Neural cell (in vitro differentiated cells): ENCODE results near the gene NOX4. TPM values are rescaled to one million over a fixed set of nuclear protein-coding genes. Genes with fewer than 3 reads are reported as not detected.

Experiments
- H2AFZ ChIP-seq: fragments of 200-600, 300-800 bp; sonication (generic), shearing (Covaris generic); 2 replicates; pipeline ENCODE4 v1.6.0; 2014; ENCODE audit warnings: low read depth, mild to moderate bottlenecking, antibody characterized with exemption, low read length, moderate library complexity
- H3F3A ChIP-seq: fragments of 200-600 bp; shearing (Covaris generic); 2 replicates; pipeline ENCODE4 v1.6.1; 2016; ENCODE audit warnings: mild to moderate bottlenecking, moderate library complexity, mixed read lengths, antibody characterized with exemption, low read length; ENCODE audit not compliant: insufficient read depth, poor library complexity, severe bottlenecking
- H3K27ac ChIP-seq: fragments of 200-600, 300-800 bp; sonication (generic), shearing (Covaris generic); 2 replicates; pipeline ENCODE4 v1.5.1; 2014; ENCODE audit warnings: mild to moderate bottlenecking, low read length, moderate library complexity
- H3K27me3 ChIP-seq: fragments of 300-800, 200-600 bp; sonication (generic), shearing (Covaris generic); 2 replicates; pipeline ENCODE4 v1.6.0; 2014; ENCODE audit warnings: mild to moderate bottlenecking, low read depth, low read length, moderate library complexity; ENCODE audit not compliant: insufficient read depth
- H3K36me3 ChIP-seq: fragments of 300-800, 200-600 bp; sonication (generic), shearing (Covaris generic); 2 replicates; pipeline ENCODE4 v1.5.1; 2014; ENCODE audit warnings: mild to moderate bottlenecking, antibody characterized with exemption, low read length, moderate library complexity; ENCODE audit not compliant: insufficient read depth
- H3K4me2 ChIP-seq: fragments of 300-800, 200-600 bp; sonication (generic), shearing (Covaris generic); 2 replicates; pipeline ENCODE4 v1.6.0; 2014; ENCODE audit warnings: mild to moderate bottlenecking, low read length
- H3K4me3 ChIP-seq: fragments of 300-800, 200-600 bp; sonication (generic), shearing (Covaris generic); 2 replicates; pipeline ENCODE4 v1.5.1; 2014; ENCODE audit warnings: mild to moderate bottlenecking, low read length, moderate library complexity
- H3K79me2 ChIP-seq: fragments of 200-600 bp; shearing (Covaris generic); replicated peaks from 2 replicates; pipeline ENCODE4 v1.6.0; 2014; ENCODE audit warnings: mild to moderate bottlenecking, low read length, moderate library complexity; ENCODE audit not compliant: insufficient read depth
- H3K9ac ChIP-seq: fragments of 300-800, 200-600 bp; sonication (generic), shearing (Covaris generic); 2 replicates; pipeline ENCODE4 v1.6.1; 2016; ENCODE audit warnings: mild to moderate bottlenecking, low read length, mixed read lengths
- H3K9me2 ChIP-seq: fragments of 200-600 bp; shearing (Covaris generic); 2 replicates; pipeline ENCODE4 v1.6.1; 2016; ENCODE audit warnings: mild to moderate bottlenecking, low read length, mixed read lengths; ENCODE audit not compliant: insufficient read depth
- H3K9me3 ChIP-seq: fragments of 200-600, 300-800 bp; sonication (generic), shearing (Covaris generic); 2 replicates; pipeline ENCODE4 v1.6.1; 2016; ENCODE audit warnings: mild to moderate bottlenecking, mixed run types, low read length, moderate library complexity, mixed read lengths
- H4K20me1 ChIP-seq: fragments of 200-600 bp; shearing (Covaris generic); 2 replicates; pipeline ENCODE4 v1.6.1; 2016; ENCODE audit warnings: mild to moderate bottlenecking, mixed run types; ENCODE audit not compliant: insufficient read depth
- EP300 ChIP-seq: fragments of 450-650 bp; conservative IDR thresholded peaks from 2 replicates; pipeline ENCODE4 v1.6.1; 2014; ENCODE audit warnings: antibody characterized with exemption, mild to moderate bottlenecking, moderate library complexity; ENCODE audit not compliant: poor library complexity, severe bottlenecking
- EZH2 ChIP-seq: fragments of 200-600, 300-800 bp; shearing (Covaris generic), sonication (generic); IDR thresholded peaks from 2 replicates; pipeline ENCODE4 v1.6.1; 2014; ENCODE audit warnings: antibody characterized with exemption, low read length, borderline replicate concordance, mild to moderate bottlenecking; ENCODE audit not compliant: insufficient read depth, poor library complexity, severe bottlenecking
- MXI1 ChIP-seq: fragments of 450-650 bp; conservative IDR thresholded peaks from 2 replicates; pipeline ENCODE4 v1.6.1; 2014; ENCODE audit warnings: antibody characterized with exemption, mild to moderate bottlenecking; ENCODE audit not compliant: poor library complexity, severe bottlenecking
- POLR2AphosphoS5 ChIP-seq: IDR thresholded peaks from 2 replicates; pipeline ENCODE4 v1.6.1; 2012
- RAD21 ChIP-seq: fragments of 450-650 bp; conservative IDR thresholded peaks from 2 replicates; pipeline ENCODE4 v1.6.1; 2014; ENCODE audit warnings: antibody characterized with exemption, mild to moderate bottlenecking, moderate library complexity
- REST ChIP-seq: IDR thresholded peaks from 2 replicates; pipeline ENCODE4 v1.6.1; 2012; ENCODE audit warnings: borderline replicate concordance
- SMC3 ChIP-seq: fragments of 450-650 bp; conservative IDR thresholded peaks from 2 replicates; pipeline ENCODE4 v1.6.1; 2014; ENCODE audit warnings: antibody characterized with exemption, mild to moderate bottlenecking, moderate library complexity; ENCODE audit not compliant: poor library complexity
- TAF1 ChIP-seq: IDR thresholded peaks from 2 replicates; pipeline ENCODE4 v1.6.1; 2012; ENCODE audit warnings: low read depth
- polyA plus RNA-seq: library from polyadenylated mRNA; depleted of rRNA; stranded (reverse); fragments of >200 nt; gene quantifications from 2 replicates; pipeline ENCODE4 v1.2.3, GENCODE V29; 2014
- TF ChIP-seq, protein P1 (sequence below): fragments of 450-650 bp; IDR thresholded peaks from 2 replicates; pipeline ENCODE4 v1.5.1; 2014; ENCODE audit warnings: antibody characterized with exemption, mild to moderate bottlenecking, moderate library complexity; ENCODE audit not compliant: poor library complexity, severe bottlenecking

NOX4 gene
- polyA plus RNA-seq, 1 donor from 2014 or later = 0.71 TPM

GRCh38 chr11:89516496-89516895 lies 25.3 kb upstream of the NOX4 start:
- Histone ChIP-seq H3F3A (no peaks in the 10 kb centered on the region), H3K9ac (no peak overlapping the region), H3K27me3 (no peaks in the 10 kb centered on the region), H3K4me2 (no peak overlapping the region), H3K9me2 (no peaks in the 10 kb centered on the region), H3K79me2 (no peaks in the 10 kb centered on the region), H3K27ac (no peak overlapping the region), H2AFZ (no peak overlapping the region), H3K9me3 (no peaks in the 10 kb centered on the region), H3K4me3 (no peak overlapping the region), H4K20me1 (no peaks in the 10 kb centered on the region), H3K36me3 (no peaks in the 10 kb centered on the region)
- TF ChIP-seq MXI1 = no peak
- TF ChIP-seq EP300 = no peak
- TF ChIP-seq SMC3 = no peak
- no peak for TF ChIP-seq REST
- no peak for TF ChIP-seq RAD21
- TF ChIP-seq TAF1 = no peak
- TF ChIP-seq, protein P1, sequence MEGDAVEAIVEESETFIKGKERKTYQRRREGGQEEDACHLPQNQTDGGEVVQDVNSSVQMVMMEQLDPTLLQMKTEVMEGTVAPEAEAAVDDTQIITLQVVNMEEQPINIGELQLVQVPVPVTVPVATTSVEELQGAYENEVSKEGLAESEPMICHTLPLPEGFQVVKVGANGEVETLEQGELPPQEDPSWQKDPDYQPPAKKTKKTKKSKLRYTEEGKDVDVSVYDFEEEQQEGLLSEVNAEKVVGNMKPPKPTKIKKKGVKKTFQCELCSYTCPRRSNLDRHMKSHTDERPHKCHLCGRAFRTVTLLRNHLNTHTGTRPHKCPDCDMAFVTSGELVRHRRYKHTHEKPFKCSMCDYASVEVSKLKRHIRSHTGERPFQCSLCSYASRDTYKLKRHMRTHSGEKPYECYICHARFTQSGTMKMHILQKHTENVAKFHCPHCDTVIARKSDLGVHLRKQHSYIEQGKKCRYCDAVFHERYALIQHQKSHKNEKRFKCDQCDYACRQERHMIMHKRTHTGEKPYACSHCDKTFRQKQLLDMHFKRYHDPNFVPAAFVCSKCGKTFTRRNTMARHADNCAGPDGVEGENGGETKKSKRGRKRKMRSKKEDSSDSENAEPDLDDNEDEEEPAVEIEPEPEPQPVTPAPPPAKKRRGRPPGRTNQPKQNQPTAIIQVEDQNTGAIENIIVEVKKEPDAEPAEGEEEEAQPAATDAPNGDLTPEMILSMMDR = no peak

DNA sequence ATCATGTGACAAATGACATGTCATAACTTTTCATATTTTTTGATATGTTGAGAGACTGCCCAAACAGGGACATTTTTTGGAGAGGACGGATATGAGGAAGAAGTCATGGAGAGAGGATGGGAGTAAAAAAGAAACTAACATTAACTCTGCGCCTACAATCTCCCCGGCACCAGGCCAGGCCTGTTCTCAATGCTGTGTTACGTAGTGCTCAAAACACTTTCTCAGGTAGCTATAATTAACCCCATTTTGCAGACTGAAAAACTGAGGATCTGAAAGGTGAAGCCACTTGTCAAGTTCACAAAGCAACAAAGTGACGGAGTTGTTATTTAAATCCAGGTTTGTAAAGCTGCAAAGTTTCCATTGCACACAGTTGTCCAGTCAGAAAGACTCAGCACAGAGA lies 17.4 kb upstream of the NOX4 start:
- Histone ChIP-seq H3K27ac (no peak overlapping the region), H3K9ac (no peak overlapping the region)
- no peak for TF ChIP-seq EZH2
- no peak for TF ChIP-seq EP300
- TF ChIP-seq, protein P1 = no peak
- no peak for TF ChIP-seq TAF1
- TF ChIP-seq RAD21 = no peak
- TF ChIP-seq MXI1 = no peak
- no peak for TF ChIP-seq SMC3
- TF ChIP-seq REST = no peak
- TF ChIP-seq POLR2AphosphoS5 = no peak

More for the DNA sequence above, 17.4 kb upstream of the NOX4 start:
- Histone ChIP-seq H3F3A (no peaks in the 10 kb centered on the region), H3K79me2 (no peaks in the 10 kb centered on the region), H2AFZ (no peak overlapping the region), H3K4me2 (no peak overlapping the region), H3K27me3 (no peaks in the 10 kb centered on the region), H3K36me3 (no peaks in the 10 kb centered on the region), H3K4me3 (no peak overlapping the region), H3K9me3 (no peaks in the 10 kb centered on the region), H3K9me2 (no peaks in the 10 kb centered on the region), H4K20me1 (no peaks in the 10 kb centered on the region)
